HG03045 (cell line): ENCODE measurements around the gene BAG1.

ENCODE experiments used
- ATAC-seq: cut with Tn5 transposase; IDR thresholded peaks from one replicate; pipeline ENCODE4 v1.9.1; 2021; ENCODE audit warnings: mild to moderate bottlenecking, moderate library complexity; ENCODE audit not compliant: unreplicated experiment

BAG1 gene

DNA sequence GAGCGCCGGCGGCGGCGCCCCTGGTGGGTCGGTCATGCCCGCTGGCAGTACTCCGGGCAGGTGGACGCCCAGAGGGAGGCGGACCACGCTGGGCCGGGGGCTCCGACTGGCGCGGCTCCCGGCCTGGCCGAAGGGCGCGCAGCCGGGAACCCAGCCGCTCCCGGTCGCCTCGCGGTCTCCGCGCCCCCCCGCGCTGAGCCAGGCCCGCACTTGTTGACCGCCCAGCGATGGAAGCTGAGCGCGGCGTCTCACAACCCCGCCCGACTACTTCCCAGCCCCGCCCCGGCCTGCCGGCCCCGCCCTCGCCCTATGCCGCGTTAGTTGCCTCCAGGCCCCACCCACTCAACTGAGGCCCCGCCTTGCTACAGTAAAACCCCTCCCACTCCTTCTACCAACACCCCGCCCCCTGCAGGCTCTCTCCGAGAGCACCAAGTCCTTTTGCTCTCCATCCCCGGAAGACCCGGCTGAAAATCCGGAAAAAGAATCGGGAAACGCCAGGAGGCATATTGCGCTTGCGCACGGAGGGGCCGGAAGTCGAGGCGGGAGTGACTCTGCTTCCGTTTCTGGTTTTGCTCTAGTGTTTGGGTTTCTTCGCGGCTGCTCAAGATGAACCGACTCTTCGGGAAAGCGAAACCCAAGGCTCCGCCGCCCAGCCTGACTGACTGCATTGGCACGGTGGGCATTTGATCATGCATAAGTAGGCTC lies at the start of gene BAG1, which contains the start of gene CHMP5:
TSS of gene BAG1 (minus strand) at position 236 of the 705 bp plus-strand sequence.
TSS of gene CHMP5 (plus strand) at position 577 of the 705 bp plus-strand sequence. CDS start at position 607, 30 bp downstream.
- ATAC-seq, result peak; percentile 85

DNA sequence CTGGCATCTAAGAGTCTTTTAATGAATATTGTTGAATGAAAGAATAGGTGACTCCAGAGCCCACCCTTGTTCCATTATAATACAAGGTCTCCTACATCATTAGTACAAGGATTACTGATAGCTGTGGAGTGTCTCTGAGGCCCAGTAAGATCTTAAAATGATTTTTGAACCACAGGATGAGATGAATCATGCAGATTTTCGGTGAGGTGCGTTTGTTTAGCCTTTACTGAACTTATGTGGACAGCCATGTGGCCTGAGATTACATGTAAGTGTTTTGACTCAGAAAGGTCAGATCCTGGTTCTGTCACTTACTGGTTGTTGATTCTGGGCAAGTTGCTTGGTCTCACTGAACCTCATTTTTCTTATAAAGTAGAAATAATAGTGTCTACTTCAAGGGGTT lies 47.4 kb upstream of the BAG1 start:
- no peak for ATAC-seq

DNA sequence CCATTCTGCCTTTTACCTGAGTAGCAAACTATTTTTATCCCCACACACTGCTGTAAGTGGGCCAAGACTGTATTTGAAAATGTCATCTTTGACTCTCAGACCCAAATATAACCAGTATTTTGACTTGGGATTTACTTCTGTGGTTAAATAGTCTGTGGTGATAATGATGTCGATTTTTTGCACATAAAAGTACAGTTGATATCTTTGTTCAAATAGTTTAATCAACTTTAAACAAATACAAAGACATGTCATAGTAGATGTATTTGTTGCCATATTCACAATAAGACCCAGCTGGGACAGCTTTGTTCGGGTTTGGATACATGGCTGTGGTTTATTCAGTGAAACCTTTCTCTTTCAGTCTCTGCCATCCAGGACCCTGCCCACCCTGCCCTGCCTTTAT lies 46.2 kb upstream of the BAG1 start:
- no peak for ATAC-seq

DNA sequence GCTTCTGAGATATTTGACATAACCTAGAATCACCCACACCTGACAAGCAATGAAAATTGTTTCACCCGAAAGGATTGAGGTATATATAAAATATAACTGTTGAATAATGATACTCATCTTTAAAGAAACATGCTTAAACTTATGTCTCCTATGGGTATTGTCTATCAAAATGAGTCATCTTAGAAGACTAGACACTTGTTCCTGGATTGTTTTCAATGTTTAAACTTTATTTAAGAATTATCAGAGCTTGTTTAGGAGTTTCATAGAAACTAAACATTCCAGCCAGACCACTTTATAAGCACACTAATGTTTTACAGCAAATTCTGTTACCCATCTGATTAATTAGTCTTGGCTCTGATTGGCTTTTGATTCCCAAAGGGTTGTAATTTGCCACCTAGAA lies 45.4 kb upstream of the BAG1 start:
- ATAC-seq, result no peak

DNA sequence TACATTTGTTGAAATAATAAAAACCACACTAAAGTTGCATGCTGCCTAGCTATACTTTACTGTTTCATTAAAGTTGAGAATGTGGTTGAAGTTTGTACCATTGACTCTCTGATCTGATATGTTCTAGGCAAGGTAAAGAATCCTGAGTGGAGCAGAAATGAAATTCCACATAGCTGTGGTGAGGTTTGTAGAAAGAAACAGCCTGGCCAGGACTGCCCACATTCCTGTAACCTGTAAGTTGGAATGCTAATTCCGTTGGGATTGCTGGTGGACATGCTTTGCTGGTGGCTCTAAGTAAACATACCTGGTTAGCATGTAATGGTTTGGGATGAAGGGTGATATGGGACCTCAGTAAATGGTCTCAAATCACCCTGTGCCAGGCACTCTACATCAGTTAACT lies 42.6 kb upstream of the BAG1 start:
- no peak for ATAC-seq

DNA sequence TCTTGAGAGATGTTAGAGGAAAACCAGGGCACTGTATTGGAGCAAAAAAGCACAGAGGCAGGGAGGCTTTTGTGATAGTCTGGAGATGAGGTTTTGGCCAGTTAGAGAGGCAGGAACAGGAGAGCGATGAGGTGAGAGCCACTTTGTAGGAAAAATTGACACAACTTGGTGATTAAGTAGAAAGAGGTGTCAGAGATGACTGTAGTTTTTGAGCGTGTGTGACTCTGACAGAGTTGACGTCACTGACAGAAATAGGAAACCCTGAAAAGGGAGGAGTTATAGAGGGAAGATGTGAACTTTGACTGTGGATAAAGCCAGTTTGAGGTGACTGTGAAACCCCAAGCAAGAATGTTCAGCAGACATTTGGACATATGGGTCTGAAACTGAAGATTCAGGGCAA lies 41.5 kb upstream of the BAG1 start:
- no peak for ATAC-seq

DNA sequence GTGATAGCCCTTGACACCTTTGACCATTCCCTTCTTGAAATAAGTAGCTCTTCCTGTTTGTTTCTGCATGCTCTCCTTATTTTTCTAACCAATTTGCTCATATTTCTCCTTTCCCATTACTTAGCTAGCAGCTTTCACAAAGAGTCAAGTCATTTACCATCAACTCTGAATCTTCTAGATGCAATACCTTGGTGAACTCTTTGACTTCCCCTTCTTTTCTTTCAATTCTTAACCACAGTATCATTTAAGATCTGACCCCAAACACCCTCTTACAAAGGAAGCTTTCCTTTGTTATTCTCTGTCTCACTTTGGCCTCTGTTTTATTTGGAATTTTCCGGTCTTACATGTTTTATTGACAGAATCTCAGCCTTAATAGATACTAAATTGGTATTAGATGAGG lies 39.9 kb upstream of the BAG1 start:
- ATAC-seq, result no peak

DNA sequence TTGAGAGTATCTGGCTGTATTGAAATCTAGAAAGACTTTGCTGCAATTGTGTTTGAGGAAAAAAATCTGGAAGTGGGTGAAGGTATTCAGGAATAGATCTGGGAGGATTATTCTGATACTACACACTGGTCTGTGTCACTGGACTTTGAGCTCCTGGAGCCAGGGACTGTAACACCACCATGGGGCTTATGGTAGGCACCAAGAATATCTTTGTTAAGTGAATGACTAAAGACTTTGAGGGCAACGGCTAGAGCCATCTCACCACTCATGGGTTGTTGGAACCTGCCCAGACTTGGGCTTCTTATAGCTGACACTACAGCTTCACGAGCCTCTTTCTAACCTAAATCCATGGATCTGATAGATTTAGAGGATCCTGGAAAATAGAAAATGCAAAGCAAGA lies 36.0 kb upstream of the BAG1 start:
- no peak for ATAC-seq

DNA sequence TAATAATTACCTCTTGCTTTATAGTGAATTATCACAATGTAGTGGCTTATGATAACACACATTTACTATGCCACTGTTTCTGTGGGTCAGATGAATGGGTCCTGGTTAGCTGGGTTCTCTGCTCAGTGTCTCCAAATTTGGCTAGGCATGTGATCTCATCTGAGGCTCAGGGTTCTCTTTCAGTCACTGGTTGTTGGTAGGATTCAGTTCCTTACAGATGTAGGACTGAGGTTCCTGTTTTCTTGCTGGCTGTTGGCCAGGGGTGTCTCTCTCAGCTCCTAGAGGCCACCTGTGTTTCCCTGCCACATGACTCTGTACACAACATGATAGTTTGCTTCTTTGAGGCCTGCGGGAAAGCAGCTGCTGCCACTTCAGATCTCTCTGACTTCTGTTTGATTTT lies 32.9 kb upstream of the BAG1 start:
- ATAC-seq, result peak; percentile 93

DNA sequence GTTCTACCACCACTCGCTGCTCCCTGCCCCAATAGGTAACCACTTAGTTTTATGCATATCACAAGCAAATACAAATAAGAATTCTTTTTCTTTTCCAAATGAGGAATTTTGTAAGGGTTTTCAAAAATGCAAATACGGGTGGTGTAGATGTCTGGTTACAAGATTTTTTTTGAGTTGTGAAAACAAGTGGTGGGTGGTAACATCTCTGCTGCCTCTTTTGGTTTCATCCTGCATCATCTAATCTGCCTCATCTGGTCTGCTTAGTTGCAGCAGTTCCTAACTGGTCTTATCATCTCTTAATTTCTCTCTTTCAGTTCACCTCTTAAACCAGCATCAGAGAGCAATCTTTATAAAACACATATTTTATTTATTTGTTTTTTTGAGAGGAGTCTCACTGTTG lies 31.1 kb upstream of the BAG1 start:
- peak; percentile 40 for ATAC-seq

DNA sequence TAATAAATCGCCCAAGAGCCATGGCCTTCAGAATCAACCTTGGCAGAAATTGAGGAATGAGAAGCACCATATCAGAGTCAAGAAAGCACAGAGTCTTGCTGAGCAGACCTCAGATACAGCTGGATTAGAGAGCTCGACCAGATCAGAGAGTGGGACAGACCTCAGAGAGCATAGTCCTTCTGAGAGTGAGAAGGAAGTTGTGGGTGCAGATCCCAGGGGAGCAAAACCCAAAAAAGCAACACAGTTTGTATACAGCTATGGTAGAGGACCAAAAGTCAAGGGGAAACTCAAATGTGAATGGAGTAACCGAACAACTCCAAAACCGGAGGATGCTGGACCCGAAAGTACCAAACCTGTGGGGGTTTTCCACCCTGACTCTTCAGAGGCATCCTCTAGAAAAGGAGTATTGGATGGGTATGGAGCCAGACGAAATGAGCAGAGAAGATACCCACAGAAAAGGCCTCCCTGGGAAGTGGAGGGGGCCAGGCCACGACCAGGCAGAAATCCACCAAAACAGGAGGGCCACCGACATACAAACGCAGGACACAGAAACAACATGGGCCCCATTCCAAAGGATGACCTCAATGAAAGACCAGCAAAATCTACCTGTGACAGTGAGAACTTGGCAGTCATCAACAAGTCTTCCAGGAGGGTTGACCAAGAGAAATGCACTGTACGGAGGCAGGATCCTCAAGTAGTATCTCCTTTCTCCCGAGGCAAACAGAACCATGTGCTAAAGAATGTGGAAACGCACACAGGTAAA lies 30.3 kb upstream of the BAG1 start:
- ATAC-seq, result no peak

DNA sequence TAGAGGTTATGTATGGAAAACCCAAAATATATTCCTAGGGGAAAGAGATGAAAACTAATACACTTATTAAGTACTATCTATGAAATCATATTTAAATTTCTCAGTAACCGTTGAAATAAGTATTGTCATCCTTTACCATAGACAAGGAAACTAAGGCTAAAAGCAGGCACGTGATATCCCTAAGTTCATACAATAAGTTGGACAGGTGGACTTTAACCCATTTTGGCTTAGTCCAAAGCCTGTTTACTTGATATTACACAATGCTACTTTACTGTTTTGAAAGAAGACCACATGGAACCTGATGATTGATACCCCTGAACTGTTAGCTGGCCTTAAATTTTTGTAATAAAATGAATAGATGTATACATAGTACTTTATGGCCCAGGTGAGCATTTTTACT lies 29.3 kb upstream of the BAG1 start:
- ATAC-seq, result no peak

DNA sequence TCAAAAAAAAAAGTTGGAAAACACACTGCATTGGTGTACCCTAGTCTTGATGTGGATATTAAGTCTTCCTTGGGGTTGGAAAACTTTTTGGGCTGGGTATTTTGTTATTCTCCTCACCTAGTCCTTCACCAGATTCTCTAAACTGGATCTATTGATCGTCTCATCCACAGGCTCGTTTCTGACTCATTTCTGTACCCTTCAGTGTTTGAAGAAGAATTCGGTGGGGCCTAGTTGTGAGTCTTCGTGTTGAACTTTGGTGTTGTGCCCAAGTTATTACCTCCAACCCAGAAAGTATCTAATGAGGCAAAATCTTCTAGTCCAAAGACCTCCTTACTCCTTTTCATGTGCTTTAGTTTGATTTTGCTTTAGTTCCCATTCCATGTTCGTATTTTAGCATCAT lies 27.4 kb upstream of the BAG1 start:
- no peak for ATAC-seq

DNA sequence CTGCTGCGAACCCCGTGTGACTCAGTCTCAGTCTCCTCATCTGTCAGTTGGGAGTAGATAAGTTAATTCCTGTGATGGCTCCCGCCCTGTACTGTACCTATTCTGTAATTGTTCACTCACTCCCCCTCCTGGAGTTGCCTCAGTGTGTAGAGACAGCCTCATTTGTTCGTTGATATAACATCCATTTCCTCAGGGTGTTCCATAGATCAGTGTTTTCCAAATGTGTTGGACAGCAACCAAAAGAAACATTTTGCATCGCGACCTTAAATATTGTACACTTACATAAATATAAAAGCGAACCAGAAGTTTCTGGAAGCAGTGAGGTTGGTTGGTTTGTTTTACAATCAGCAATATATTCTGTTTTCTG lies 26.5 kb upstream of the BAG1 start:
- no peak for ATAC-seq

DNA sequence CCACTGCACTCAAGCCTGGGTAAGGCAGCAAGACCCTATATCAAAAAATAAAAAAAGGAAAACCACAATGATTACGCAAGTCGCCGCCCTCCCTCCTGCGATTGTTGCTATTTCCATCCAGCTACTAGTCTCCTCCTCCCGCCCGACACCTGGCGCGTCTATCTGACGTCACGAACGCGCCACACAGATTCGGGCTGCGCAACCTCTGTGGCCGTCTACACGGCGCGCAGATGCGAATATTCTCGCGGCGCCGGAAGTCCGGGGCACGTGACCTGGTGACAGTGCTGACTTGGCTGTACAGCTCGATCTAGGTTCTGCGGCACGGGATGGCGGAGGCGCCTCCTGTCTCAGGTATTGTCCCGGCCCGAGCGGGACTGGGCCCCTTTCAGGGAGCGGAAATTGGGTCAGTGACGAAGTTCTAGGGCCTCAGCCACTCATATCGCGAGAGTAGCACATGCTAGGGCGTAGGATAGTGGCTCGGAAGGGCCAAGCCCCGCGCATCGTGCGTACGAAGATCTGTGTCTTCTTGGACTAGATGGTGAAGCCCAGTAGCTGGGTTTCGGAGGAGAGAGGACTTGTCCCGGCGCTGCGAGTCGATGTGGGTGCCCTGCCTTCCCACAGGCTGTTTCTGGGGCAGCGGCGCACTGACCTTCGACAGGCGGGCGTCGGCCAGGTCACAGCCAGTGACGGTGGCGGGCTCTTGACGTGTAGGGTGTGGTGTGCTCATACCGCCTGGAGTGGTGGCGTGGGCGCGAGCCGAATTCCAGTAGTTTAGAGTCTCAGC lies 25.9 kb upstream of the BAG1 start, which contains the start of gene NFX1:
TSS of gene NFX1 (plus strand) at position 270 of the 784 bp plus-strand sequence. CDS start at position 327, 57 bp downstream.
- peak; percentile 88 for ATAC-seq

DNA sequence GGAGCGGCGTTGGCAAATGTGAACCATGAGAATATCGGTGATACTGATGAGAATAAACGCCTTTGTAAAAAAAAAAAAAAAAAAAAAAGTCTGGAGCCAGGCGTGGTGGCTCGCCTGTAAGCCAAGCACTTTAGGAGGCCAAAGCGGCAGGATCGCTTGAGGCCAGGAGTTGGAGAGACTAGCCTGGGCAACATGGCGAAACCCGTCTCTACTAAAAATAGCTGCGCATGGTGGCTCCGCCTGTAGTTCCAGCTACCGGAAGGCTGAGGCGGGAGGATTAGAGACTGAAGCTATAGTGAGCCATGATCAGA lies 25.4 kb upstream of the BAG1 start:
- peak; percentile 32 for ATAC-seq

DNA sequence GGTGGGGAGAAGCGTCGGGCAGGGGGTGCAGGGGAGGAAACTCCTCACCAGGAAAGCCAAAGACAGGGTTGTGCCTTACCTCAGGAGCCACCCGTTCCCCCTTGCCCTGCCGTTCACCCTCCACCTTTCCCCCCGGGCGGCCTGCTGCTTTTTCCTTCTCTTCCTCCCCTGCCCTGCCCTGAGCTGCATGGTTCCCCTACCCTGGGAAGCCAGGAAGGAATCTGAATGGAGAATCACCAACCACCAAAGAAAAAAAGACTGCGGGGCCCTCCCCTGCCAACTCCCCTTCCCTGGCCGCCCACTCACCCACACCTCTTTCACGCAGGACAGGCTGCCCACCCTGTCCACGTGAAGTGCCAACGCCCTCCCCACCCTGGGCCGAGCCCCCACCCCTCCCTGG lies 25.0 kb upstream of the BAG1 start:
- no peak for ATAC-seq

DNA sequence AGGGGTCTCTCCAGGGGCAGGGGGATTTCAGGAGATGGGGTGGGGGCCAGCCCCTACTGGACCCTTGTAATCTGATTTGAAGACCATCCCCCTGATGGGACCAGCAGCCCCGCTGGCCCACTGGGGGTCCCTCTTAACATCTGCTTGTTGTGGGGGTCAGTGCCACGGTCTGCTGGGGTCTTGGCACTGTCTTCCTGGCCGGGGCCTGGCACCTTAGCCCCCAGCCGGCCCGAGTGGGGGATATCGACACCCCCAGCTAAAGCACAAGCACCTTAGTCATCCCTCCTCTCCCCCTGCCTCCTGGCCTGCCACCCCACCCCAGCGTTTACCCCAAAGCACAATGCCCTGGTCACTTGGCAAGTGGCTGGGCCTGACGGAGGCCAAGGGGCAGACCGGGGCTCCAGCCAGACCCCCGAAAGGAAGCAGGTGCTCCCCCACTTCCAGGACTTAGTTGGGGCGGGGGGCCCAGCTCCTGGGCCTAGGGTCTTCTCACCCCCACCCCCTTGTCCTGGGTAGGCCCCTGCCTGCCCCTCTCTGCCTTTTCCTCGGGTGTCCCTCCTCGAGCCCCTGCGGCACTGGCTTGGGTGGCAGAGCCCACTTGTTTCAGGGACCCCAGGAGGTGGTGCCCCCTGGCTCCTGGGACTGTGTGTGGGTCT lies 24.4 kb upstream of the BAG1 start:
- no peak for ATAC-seq

DNA sequence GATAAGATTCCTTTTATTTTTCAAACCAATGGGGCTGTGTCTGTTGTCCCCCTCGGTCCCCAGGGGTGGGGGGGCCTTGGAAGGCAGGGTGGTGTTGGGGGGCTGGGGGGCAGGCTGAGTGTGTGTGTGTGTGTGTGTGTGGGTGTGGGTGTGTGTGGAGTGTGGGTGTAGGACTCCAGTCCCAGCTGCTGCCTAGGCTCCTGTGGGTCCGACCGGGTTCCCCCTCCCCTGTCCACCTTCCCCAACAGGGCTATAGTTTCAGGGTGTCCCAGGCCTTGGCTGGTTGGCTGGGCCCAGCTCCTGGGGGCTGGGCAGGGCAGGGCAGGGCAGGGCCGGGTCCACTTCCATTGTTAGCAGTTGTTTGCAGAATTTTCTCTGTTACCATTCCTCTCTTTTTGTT lies 23.7 kb upstream of the BAG1 start:
- no peak for ATAC-seq

DNA sequence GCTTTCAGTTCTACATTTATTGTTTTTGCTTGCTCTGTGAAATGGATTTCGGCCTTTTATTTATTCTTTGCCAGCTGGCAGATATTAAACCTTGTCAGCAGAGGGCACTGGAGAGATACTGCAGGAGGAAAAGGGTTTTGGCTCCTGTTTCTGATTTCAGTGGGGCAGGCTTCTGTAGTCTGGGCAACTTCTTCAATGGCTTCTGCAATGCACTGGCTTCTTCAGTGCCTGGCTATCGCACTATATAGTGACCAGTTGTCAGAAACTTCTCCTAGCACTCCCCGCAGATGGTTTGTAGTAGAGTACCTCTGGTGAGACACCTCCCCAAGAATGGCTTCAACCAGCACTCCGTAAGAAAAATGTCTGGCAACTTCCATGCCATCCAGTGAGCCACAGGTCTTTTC lies 22.6 kb upstream of the BAG1 start:
- ATAC-seq, result no peak

DNA sequence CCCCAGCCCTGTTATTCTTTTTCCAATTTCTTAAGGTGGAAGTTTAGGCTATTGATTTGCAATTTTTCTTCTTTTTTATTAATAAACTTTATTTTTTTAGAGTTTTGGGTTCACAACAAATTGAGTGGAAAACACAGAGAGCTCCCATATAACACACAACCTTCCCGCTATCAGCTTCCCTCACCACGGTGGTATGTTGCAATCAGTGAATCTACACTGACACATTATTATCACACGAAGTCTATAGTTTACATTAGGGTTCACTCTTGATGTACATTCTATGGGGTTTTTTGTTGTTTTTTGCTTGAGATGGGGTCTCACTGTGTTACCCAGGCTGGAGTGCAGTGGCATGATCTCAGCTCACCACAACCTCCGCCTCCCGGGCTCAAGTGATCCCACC lies 21.0 kb upstream of the BAG1 start:
- ATAC-seq, result no peak
